ENCODE measurements around the gene ANKRD13C.

Gene ANKRD13C

DNA sequence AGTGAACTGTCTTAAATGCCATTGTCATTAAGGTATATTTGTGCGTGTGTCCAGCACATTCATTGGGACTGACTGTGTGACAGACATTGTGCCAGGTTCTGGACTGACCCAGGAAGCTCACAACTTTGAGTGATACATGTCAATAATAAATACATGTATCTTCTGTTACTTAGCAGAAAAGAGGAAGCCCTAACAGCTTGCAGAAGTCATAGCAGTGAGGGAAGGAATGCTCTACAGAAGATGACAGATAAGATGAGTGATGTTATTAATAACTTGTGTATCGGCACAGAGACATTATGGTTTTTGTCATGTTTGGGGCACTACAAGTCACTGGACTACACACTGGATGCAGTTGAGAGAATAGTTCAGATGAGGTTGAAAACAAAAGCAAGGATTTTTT lies 134.5 kb downstream of the ANKRD13C start:
- no peak for DNase-seq (ENCODE audit: low spot score)

DNA sequence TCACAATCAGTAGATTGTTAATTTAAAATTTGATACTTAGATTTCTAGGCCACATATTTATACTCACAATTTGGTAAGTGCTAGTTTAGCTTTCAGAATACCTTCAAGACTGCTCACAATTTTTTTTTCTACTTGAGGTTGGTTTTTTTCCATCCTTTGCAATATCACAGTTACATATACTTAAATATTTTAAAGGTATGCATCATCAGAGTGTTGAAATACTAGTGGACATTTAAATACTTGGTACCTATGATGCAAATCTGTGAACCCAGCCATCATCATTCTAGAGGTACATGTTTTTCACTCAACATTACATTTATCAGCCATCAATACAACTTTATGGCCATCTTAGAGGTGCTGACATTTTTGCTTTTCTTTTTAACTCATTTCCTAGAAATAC lies 143.0 kb downstream of the ANKRD13C start:
- no peak for DNase-seq (ENCODE audit: low spot score)

- DNase-seq (ENCODE audit: low spot score): no peak
These were observed 143.7 kb downstream of the ANKRD13C start for GRCh38 chr1:70210820-70211219.
